ENCODE measurements around the gene PDK2. TPM values are rescaled to one million over a fixed set of nuclear protein-coding genes. Genes with fewer than 3 reads are reported as not detected.
A peak's percentile ranks its signal among the peaks of the same experiment; 100 is the strongest.

Gene PDK2
- total and polyA plus RNA-seq, 9 of the 15 experiments (the other 6 are each of a cell fraction or from before 2014, with no cell fraction given), result 0.03 to 2.5 (median 1.4) TPM

DNA sequence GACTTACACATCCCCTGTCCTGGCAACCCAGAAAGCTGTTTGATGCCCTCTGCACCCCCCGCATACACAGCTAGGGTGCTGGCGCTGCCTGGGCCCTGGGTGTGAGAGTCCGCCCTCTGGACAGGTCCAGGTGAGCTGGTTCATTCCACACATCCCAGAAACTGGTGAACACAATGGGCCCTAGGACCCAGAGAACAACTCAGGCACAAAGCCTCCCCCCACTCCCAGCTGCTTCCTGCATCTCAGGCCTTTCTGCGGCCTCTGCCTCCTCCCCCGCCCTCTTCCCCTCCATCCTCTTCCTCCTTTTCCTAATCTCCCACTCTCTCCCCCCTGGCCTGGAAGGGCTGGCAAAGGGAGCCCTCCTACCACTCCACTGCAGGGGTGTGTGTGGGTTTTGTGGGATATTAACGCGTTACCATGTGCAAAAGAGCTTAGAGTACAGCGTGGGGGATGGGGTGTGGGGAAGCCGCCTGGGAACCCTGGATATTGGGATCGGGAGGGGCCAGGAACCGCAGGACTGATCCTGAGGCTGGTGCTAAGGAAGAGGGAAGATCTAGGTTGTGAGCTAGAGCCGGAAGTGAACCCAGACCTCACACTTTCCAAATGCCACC, 56.9 kb downstream of the PDK2 start (continued):
- TF ChIP-seq BRCA1 (IDR thresholded peaks at IDR 0.05) (no peak), BRCA1 (CRISPR knock-in tag; IDR thresholded peaks at IDR 0.05) (no peak), ZBTB17 (CRISPR knock-in tag; IDR thresholded peaks at IDR 0.05) (no peak), POU5F1 (IDR thresholded peaks at IDR 0.05; ENCODE audit: borderline replicate concordance, low read depth, low read length, partially characterized antibody) (no peak), KLF13 (tag; IDR thresholded peaks at IDR 0.05; ENCODE audit: borderline replicate concordance, low read depth) (no peak), IRF1 (CRISPR knock-in tag; IDR thresholded peaks at IDR 0.05; ENCODE audit: borderline replicate concordance) (no peak), CREB5 (CRISPR knock-in tag; IDR thresholded peaks at IDR 0.05) (no peak), LCOR (CRISPR knock-in tag; IDR thresholded peaks at IDR 0.05) (peak; percentile 66; the same call in 1 of the 2 replicates), ZC3H8 (IDR thresholded peaks at IDR 0.05) (no peak), HDAC2 (IDR thresholded peaks at IDR 0.05) (peak; percentile 88), RREB1 (CRISPR knock-in tag; IDR thresholded peaks at IDR 0.05) (peak; percentile 86; the same call in 1 of the 2 replicates), PRPF4 (IDR thresholded peaks at IDR 0.05; ENCODE audit: insufficient read depth, low read depth, low read length, poor library complexity, severe bottlenecking) (no peak), TAF7 (tag; IDR thresholded peaks at IDR 0.05) (no peak), HLTF (IDR thresholded peaks at IDR 0.05) (0 out of 2 replicates have a peak, but pooled peaks have one; percentile 29), SAFB (IDR thresholded peaks at IDR 0.05; ENCODE audit: borderline replicate concordance, low read depth, low read length) (no peak), DNMT1 (IDR thresholded peaks at IDR 0.05) (no peak)
- TF ChIP-seq, protein P1, sequence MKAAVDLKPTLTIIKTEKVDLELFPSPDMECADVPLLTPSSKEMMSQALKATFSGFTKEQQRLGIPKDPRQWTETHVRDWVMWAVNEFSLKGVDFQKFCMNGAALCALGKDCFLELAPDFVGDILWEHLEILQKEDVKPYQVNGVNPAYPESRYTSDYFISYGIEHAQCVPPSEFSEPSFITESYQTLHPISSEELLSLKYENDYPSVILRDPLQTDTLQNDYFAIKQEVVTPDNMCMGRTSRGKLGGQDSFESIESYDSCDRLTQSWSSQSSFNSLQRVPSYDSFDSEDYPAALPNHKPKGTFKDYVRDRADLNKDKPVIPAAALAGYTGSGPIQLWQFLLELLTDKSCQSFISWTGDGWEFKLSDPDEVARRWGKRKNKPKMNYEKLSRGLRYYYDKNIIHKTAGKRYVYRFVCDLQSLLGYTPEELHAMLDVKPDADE (conservative IDR thresholded peaks at IDR 0.05; ENCODE audit: control insufficient read depth, low read depth, low read length), result peak; percentile 40; the same call in 1 of the 2 replicates
- TF ChIP-seq, protein P2, sequence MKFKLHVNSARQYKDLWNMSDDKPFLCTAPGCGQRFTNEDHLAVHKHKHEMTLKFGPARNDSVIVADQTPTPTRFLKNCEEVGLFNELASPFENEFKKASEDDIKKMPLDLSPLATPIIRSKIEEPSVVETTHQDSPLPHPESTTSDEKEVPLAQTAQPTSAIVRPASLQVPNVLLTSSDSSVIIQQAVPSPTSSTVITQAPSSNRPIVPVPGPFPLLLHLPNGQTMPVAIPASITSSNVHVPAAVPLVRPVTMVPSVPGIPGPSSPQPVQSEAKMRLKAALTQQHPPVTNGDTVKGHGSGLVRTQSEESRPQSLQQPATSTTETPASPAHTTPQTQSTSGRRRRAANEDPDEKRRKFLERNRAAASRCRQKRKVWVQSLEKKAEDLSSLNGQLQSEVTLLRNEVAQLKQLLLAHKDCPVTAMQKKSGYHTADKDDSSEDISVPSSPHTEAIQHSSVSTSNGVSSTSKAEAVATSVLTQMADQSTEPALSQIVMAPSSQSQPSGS (CRISPR knock-in tag; IDR thresholded peaks at IDR 0.05), result no peak

Measured in K562 (cell line).